GM23248 (cell line): ENCODE data around the gene RFPL1. TPM values are rescaled to one million over a fixed set of nuclear protein-coding genes. Genes with fewer than 3 reads are reported as not detected.
"Not testable (repeated sequence)": the region's sequence is repeated elsewhere in the genome, so short reads cannot be mapped to it uniquely, and the experiment has no call there.

ENCODE experiments used
- DNase-seq: peaks from one replicate; pipeline ENCODE4 v3.0.0-alpha.2; 2015
- H2AFZ ChIP-seq: fragments of 200-600 bp; sonication (generic); 2 replicates; pipeline ENCODE4 v1.6.1; 2016; ENCODE audit warnings: antibody characterized with exemption
- H3F3A ChIP-seq: fragments of 200-600 bp; sonication (generic); 2 replicates; pipeline ENCODE4 v1.6.1; 2016; ENCODE audit warnings: mild to moderate bottlenecking, antibody characterized with exemption, mixed run types; ENCODE audit not compliant: insufficient read depth
- H3K27ac ChIP-seq: fragments of 200-600 bp; sonication (generic); 2 replicates; pipeline ENCODE4 v1.5.1; 2016; ENCODE audit warnings: mild to moderate bottlenecking
- H3K27me3 ChIP-seq: fragments of 200-600 bp; sonication (generic); replicated peaks from 2 replicates; pipeline ENCODE4 v1.6.1; 2016; ENCODE audit warnings: mild to moderate bottlenecking; ENCODE audit not compliant: insufficient read depth
- H3K36me3 ChIP-seq: fragments of 200-600 bp; sonication (generic); 2 replicates; pipeline ENCODE4 v1.6.1; 2016; ENCODE audit warnings: low read depth, mild to moderate bottlenecking
- H3K4me1 ChIP-seq: fragments of 200-600 bp; sonication (generic); 2 replicates; pipeline ENCODE4 v1.6.1; 2016; ENCODE audit warnings: mild to moderate bottlenecking; ENCODE audit not compliant: insufficient read depth
- H3K4me2 ChIP-seq: fragments of 200-600 bp; sonication (generic); one replicate; pipeline ENCODE4 v1.6.1; 2016; ENCODE audit warnings: mild to moderate bottlenecking; ENCODE audit not compliant: unreplicated experiment
- H3K4me3 ChIP-seq: fragments of 200-600 bp; sonication (generic); 2 replicates; pipeline ENCODE4 v1.5.1; 2016; ENCODE audit warnings: mild to moderate bottlenecking
- H3K79me2 ChIP-seq: fragments of 200-600 bp; sonication (generic); 2 replicates; pipeline ENCODE4 v1.6.1; 2016; ENCODE audit warnings: mild to moderate bottlenecking; ENCODE audit not compliant: insufficient read depth
- H3K9ac ChIP-seq: fragments of 200-600 bp; sonication (generic); 2 replicates; pipeline ENCODE4 v1.6.1; 2016; ENCODE audit warnings: mild to moderate bottlenecking
- H3K9me2 ChIP-seq: fragments of 200-600 bp; sonication (generic); 2 replicates; pipeline ENCODE4 v1.6.1; 2016; ENCODE audit warnings: mixed run types, mild to moderate bottlenecking, moderate library complexity; ENCODE audit not compliant: insufficient read depth
- H3K9me3 ChIP-seq: fragments of 200-600 bp; sonication (generic); one replicate; pipeline ENCODE4 v1.6.1; 2017; ENCODE audit warnings: low read depth
- H4K20me1 ChIP-seq: fragments of 200-600 bp; sonication (generic); 2 replicates; pipeline ENCODE4 v1.6.0; 2016; ENCODE audit not compliant: insufficient read depth
- EZH2 ChIP-seq: fragments of 200-600 bp; sonication (generic); IDR thresholded peaks from 2 replicates; pipeline ENCODE4 v1.6.1; 2018; ENCODE audit warnings: antibody characterized with exemption, mild to moderate bottlenecking; ENCODE audit not compliant: insufficient read depth, poor library complexity, severe bottlenecking
- EZH2phosphoT487 ChIP-seq: fragments of 200-600 bp; sonication (generic); IDR thresholded peaks from 2 replicates; pipeline ENCODE4 v1.6.1; 2018; ENCODE audit warnings: antibody characterized with exemption, moderate library complexity, mild to moderate bottlenecking, low read depth; ENCODE audit not compliant: insufficient read depth
- WGBS, 2 experiments: methylation state at CpG; one replicate each; pipeline ENCODE4 v1.1.6; 2015 to 2017; ENCODE audit warnings: low lambda C conversion rate in 2 of 2, low coverage in 1 of 2; ENCODE audit errors: missing lambda C conversion rate in 2 of 2; 5-methylcytosine and 5-hydroxymethylcytosine counted together
- in situ Hi-C: fragments of 300-500 bp; cut with MboI; formaldehyde crosslinking; loops from 2 replicates; pipeline ENCODE4 v1.15.0; 2020
- polyA plus RNA-seq: library from polyadenylated mRNA; unstranded; fragments of >200 nt; fragmentation: Nextera tagmentation; extraction: Ambion mirVana; gene quantifications from 2 replicates; pipeline ENCODE4 v1.2.1, GENCODE V29; 2016
- total RNA-seq: library from RNA; depleted of rRNA; stranded (reverse); fragments of >200 nt; shearing (Covaris generic); gene quantifications from 2 replicates; pipeline ENCODE4 v1.2.3, GENCODE V29; 2014; rRNA removed

The RFPL1 gene
- total RNA-seq (not detected in 2 replicates), polyA plus RNA-seq (0.13 TPM in 1 of 2 replicates, not detected in the other)

- H3K36me3 ChIP-seq, DNase-seq, H3K9me3 ChIP-seq, H3K4me1 ChIP-seq, H3K9me2 ChIP-seq, H3K9ac ChIP-seq, H3K27ac ChIP-seq, H2AFZ ChIP-seq, H3K4me2 ChIP-seq, H3K4me3 ChIP-seq, in situ Hi-C loops, H3K79me2 ChIP-seq, H4K20me1 ChIP-seq, H3F3A ChIP-seq: not testable (repeated sequence)
- 73 to 74% methylated on average over 10 of the region's 10 CpGs for WGBS, 2 experiments
- H3K27me3 ChIP-seq: peaks cover 21% of the 10 kb centered on the region
Observed at GRCh38 chr22:29438283-29438682, at the start of gene RFPL1. Gene RFPL1 (plus strand): TSS chr22:29438583.

- no peaks in the 10 kb centered on the region for H3K36me3 ChIP-seq
- H3F3A ChIP-seq: no peaks in the 10 kb centered on the region
- peaks cover 4% of the 10 kb centered on the region; the same call in 1 of the 2 replicates for H3K4me1 ChIP-seq
- H4K20me1 ChIP-seq: no peaks in the 10 kb centered on the region
- in situ Hi-C loops: loop anchor here (25.0 kb wide), 1 partner anchor 699 kb away; the partner anchor contains the start of gene HORMAD2
- H2AFZ ChIP-seq: peak overlapping the region; percentile 99
- no peak for DNase-seq
- peak overlapping the region; percentile 78 for H3K9ac ChIP-seq
- WGBS, 2 experiments: 14 to 16% methylated on average over 9 of the region's 9 CpGs
- no peaks in the 10 kb centered on the region for H3K27me3 ChIP-seq
- peaks cover 48% of the 10 kb centered on the region for H3K79me2 ChIP-seq
- H3K4me3 ChIP-seq: peak overlapping the region; percentile 95
- H3K9me3 ChIP-seq: no peaks in the 10 kb centered on the region
- no peak overlapping the region for H3K27ac ChIP-seq
- TF ChIP-seq EZH2phosphoT487 (no peak), EZH2 (no peak)
- H3K4me2 ChIP-seq: peak overlapping the region; percentile 93
- no peaks in the 10 kb centered on the region for H3K9me2 ChIP-seq
Observed at GRCh38 chr22:29388759-29389090, 49.7 kb upstream of the RFPL1 start.

GRCh38 chr22:29390270-29390669 is 48.1 kb upstream of the RFPL1 start:
- no peak overlapping the region for H3K9ac ChIP-seq
- no peaks in the 10 kb centered on the region for H3K36me3 ChIP-seq
- in situ Hi-C loops: loop anchor here (10.0 to 25.0 kb wide), 2 partner anchors 125 to 697 kb away; partner anchors contain the start of gene HORMAD2
- no peak overlapping the region for H2AFZ ChIP-seq
- no peaks in the 10 kb centered on the region for H3K9me3 ChIP-seq
- no peaks in the 10 kb centered on the region for H3K9me2 ChIP-seq
- H3K4me2 ChIP-seq: no peak overlapping the region
- H3F3A ChIP-seq: no peaks in the 10 kb centered on the region
- peaks cover 4% of the 10 kb centered on the region; the same call in 1 of the 2 replicates for H3K4me1 ChIP-seq
- no peak overlapping the region for H3K27ac ChIP-seq
- DNase-seq: no peak
- H3K4me3 ChIP-seq: no peak overlapping the region
- WGBS, 2 experiments: 94 to 95% methylated on average over 6 of the region's 6 CpGs
- no peak for TF ChIP-seq EZH2
- TF ChIP-seq EZH2phosphoT487: no peak
- H4K20me1 ChIP-seq: no peaks in the 10 kb centered on the region
- no peaks in the 10 kb centered on the region for H3K27me3 ChIP-seq
- peaks cover 35% of the 10 kb centered on the region for H3K79me2 ChIP-seq

DNA sequence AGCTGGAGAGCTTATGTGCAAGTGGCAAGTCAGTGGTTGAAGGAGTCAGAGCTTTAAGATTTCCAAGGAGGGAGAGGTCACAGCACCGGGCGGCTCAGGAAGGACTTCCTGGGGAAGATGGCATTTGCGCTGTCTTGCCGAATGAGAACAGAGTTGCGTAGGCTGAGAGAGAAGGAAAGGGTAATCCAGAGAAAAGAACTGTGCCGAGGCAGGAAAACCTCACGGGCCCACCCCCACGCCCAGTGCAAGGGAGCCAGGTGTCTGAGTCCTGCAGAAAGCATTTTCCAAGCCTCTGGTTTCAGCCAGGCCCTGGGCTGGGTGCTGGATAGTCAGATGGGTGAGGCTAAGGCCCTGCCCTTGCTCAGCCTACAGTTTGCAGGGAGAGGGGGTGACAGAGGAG is 46.8 kb upstream of the RFPL1 start:
- Histone ChIP-seq H3F3A (no peaks in the 10 kb centered on the region), H3K9me2 (no peaks in the 10 kb centered on the region), H3K27me3 (no peaks in the 10 kb centered on the region), H3K9me3 (no peaks in the 10 kb centered on the region), H3K4me2 (no peak overlapping the region), H3K4me3 (no peak overlapping the region), H3K4me1 (peaks cover 4% of the 10 kb centered on the region; the same call in 1 of the 2 replicates), H3K27ac (no peak overlapping the region), H4K20me1 (no peaks in the 10 kb centered on the region), H3K9ac (no peak overlapping the region), H3K79me2 (peaks cover 22% of the 10 kb centered on the region), H2AFZ (0 out of 2 replicates have a peak overlapping the region, but pooled peaks have one; percentile 0), H3K36me3 (no peaks in the 10 kb centered on the region)
- 80 to 83% methylated on average over 8 of the region's 8 CpGs for WGBS, 2 experiments
- TF ChIP-seq EZH2phosphoT487 (no peak), EZH2 (no peak)
- in situ Hi-C loops: loop anchor here (10.0 to 25.0 kb wide), 2 partner anchors 123 to 696 kb away; partner anchors contain the start of gene HORMAD2
- DNase-seq: no peak
